ENCODE measurements around the gene BCL11B.
A peak's percentile ranks its signal among the peaks of the same experiment; 100 is the strongest.
"Not testable (repeated sequence)": the region's sequence is repeated elsewhere in the genome, so short reads cannot be mapped to it uniquely, and the experiment has no call there.

The BCL11B gene

DNA sequence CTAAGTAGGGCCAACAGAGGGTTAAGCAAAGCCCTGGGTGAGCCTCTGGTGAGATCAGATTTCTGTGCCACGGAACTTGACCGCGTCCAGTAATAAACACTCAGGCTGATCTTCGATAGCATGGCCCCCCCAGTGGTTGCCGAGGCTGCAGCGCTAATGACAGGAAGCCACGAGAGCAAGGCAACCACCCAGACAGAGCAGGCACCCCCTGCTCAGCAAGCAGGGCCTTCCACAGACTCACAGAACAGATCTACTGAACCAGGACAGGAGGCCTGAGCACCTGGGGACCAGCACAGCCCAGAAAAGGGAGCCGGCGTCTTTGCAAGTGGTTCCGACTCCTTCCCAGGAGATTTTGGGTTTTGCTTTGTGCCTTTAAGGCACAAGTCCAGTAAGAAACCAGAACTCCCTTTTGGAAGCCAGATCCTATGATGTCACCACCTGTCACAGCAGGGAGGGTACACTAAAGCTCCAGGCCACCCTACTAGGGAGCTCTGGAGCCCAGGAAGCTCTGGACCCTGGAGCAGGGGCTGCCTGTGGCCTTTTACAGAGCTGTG lies 42.3 kb downstream of the BCL11B start:
- POLR2A ChIA-PET (ENCODE audit: low non-redundant PET), result no interaction called here
- H3K27ac ChIP-seq, result peak overlapping the region; percentile 41
- DNase-seq (ENCODE audit: low spot score), result no peak
- CTCF ChIA-PET, result no interaction called here
- TF ChIP-seq, protein P1, sequence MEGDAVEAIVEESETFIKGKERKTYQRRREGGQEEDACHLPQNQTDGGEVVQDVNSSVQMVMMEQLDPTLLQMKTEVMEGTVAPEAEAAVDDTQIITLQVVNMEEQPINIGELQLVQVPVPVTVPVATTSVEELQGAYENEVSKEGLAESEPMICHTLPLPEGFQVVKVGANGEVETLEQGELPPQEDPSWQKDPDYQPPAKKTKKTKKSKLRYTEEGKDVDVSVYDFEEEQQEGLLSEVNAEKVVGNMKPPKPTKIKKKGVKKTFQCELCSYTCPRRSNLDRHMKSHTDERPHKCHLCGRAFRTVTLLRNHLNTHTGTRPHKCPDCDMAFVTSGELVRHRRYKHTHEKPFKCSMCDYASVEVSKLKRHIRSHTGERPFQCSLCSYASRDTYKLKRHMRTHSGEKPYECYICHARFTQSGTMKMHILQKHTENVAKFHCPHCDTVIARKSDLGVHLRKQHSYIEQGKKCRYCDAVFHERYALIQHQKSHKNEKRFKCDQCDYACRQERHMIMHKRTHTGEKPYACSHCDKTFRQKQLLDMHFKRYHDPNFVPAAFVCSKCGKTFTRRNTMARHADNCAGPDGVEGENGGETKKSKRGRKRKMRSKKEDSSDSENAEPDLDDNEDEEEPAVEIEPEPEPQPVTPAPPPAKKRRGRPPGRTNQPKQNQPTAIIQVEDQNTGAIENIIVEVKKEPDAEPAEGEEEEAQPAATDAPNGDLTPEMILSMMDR (conservative IDR thresholded peaks at IDR 0.05; ENCODE audit: low read depth), result no peak

DNA sequence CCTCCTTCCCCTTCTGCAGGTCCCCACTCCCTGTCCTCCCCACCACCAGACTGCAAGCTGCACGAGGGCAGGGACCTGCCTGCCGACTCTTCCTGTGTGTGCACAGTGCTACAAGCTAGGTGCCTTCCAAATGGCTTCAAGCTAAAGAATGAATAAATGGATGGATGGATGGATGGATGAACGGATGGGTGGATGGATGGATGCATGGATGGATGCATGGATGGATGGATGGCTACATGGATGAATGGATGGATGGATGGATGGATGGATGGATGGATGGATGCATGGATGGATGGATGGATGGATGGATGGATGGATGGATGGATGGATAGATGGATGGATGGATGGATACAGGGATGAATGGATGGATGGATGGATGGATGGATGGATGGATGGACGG lies 43.2 kb downstream of the BCL11B start:
- H3K27ac ChIP-seq; POLR2A ChIA-PET (ENCODE audit: low non-redundant PET); CTCF ChIA-PET; DNase-seq (ENCODE audit: low spot score): not testable (repeated sequence)

DNA sequence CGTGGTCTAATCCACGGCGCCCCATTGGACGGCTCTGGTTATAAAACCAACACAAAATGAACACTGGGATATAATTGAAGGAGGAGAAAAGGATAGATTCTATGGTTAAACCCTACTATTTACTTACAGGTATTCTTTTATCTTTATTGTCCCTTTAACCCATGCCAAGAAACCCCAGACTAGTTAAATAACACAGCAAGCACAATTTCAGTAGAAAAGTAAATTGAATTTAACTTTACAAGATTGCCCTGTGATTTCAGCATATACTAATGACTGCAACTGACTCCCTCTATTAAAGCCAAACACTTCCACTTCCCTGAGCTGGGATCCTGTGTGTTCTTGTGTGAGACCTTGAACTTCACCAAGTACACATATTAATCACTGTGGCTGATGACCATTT lies 45.3 kb downstream of the BCL11B start:
- ChIA-PET CTCF (interaction anchor here (0.7 kb wide), 1 partner anchor 479 kb away, joined by 3 read pairs; no protein-coding TSS in a partner anchor), POLR2A (ENCODE audit: low non-redundant PET) (no interaction called here)
- no peak overlapping the region for H3K27ac ChIP-seq
- DNase-seq (ENCODE audit: low spot score), result no peak
- TF ChIP-seq, protein P1 (conservative IDR thresholded peaks at IDR 0.05; ENCODE audit: low read depth), result no peak

DNA sequence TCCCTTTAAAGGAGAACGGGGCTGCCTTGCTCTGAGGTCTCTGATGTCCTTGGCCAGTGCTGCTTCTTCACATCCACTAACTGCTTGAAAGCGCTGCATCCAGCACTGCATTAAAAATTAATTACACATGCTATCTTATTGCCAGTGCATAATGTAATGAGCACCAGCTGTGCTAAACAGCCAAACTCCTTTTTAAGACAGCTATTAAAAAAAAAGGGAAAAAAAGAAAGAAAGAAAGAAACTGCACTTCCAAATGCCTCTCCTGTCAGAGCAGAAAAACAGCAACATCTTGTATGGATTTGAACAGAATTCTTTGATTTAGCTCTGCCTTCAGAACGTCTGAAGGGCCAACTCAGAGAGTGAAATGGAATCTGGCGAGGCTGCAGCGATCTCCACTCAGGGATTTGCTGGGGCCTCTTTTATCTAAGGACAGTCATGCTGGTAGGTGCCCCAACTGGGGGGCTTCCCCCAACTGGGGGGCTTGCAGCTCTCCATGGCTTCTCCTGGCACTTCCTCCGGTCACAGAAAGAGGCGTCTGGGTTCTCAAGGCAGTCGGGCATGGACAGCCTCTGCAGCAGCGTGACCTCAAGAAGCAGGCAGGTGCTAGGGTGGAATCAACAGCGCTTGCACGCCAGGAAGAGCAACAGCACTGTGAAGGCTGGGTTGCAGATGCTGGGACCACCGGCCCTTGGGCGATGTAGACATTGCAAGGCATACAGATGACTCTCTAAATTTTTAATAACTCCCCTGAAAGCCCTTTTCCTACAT lies 46.4 kb downstream of the BCL11B start:
- ChIA-PET CTCF (no interaction called here), POLR2A (ENCODE audit: low non-redundant PET) (no interaction called here)
- no peak for DNase-seq (ENCODE audit: low spot score)
- TF ChIP-seq, protein P1 (conservative IDR thresholded peaks at IDR 0.05; ENCODE audit: low read depth), result no peak
- H3K27ac ChIP-seq, result no peak overlapping the region

DNA sequence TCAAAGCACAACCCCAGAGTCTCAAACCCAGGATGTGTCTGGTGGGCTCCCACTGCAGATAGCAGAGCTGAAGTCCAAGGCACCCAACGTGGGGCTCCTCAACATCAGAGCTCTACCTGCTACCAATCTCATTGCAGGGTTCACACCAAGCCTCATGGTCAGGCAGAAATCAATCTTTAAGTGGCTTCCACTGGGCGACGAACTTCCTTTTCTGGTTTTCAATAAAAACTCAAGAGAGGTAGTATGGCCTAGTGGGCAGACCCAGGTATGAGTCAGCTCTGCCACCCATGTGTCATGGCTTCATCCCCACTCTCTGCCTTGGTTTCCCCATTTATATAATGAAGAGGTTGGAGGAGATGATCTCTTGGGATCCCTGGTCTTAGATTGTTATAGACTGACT lies 47.0 kb downstream of the BCL11B start:
- no peak for DNase-seq (ENCODE audit: low spot score)
- no peak overlapping the region for H3K27ac ChIP-seq
- ChIA-PET CTCF (no interaction called here), POLR2A (ENCODE audit: low non-redundant PET) (no interaction called here)
- TF ChIP-seq, protein P1 (conservative IDR thresholded peaks at IDR 0.05; ENCODE audit: low read depth), result no peak

DNA sequence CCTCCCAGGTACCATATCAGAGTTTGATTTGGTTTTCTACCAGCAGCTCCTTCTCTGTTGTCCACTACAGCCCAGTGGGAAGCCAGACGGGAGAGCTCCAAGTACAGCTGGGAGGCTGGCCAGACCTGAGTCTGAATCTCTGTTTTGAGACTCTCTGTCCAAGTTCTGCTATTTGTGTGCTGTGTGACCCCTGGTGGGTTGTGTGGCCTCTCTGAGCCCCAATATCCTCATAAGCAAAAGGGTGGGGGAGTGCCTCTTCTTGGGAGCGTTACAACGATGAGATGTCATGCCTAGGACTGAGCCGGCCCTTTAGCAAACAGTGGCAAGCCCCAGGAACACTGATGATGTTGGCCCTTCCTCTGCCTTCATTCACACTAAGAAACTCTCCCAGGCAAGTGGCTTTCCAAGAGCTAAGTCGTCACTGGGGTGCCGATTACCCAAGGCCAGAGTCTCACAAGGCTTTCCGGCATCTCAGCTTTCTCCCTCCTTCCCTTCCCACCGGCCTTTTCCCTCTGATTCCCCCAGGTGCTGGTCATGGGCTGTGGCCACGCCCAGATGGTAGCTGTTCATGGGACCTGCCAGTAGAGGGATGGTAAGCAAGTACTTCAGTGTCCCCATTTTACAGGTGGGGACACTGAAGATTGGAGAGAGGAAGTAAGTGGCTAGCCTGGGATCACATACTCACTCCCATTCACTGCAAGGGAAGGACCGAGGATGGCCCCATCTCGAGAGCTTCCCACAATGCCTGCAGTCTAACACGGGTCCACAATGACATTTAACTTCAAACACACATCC lies 47.7 kb downstream of the BCL11B start:
- TF ChIP-seq, protein P1 (conservative IDR thresholded peaks at IDR 0.05; ENCODE audit: low read depth), result no peak
- CTCF ChIA-PET, result interaction anchor here (0.5 to 0.6 kb wide), 2 partner anchors 81 to 1034 kb away, joined by 3 read pairs; no protein-coding TSS in a partner anchor
- POLR2A ChIA-PET (ENCODE audit: low non-redundant PET), result no interaction called here
- no peak for DNase-seq (ENCODE audit: low spot score)
- no peak overlapping the region for H3K27ac ChIP-seq

DNA sequence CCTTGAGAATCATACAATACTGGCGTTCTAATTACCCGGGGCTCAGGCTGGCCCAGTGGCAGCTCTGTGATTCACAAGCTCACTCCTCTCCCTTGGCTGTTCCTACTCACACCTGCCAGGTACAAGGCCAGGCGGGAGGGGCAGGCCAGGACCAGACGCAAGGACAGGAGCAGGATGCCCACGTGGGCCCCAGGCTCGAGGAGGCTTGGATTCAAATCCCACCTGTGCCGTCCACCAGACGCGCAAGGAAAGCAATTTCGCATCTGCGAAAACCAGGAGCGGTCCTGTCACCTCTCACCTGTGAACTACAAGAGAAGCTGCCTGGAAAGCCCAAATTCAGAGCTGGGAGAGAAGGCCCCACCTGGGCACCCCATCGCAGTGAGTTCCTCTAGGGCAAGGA lies 50.6 kb downstream of the BCL11B start:
- TF ChIP-seq, protein P1 (conservative IDR thresholded peaks at IDR 0.05; ENCODE audit: low read depth), result no peak
- ChIA-PET CTCF (no interaction called here), POLR2A (ENCODE audit: low non-redundant PET) (no interaction called here)
- H3K27ac ChIP-seq, result no peak overlapping the region
- DNase-seq (ENCODE audit: low spot score), result no peak
